Heart right ventricle (tissue), 16 donors: Measurements from ENCODE around the gene CPN2. TPM values are rescaled to one million over a fixed set of nuclear protein-coding genes. Genes with fewer than 3 reads are reported as not detected.

ENCODE experiments used
- ATAC-seq, 8 donors: fragments of 200-7000 bp; cut with Tn5 transposase; one replicate each; pipeline ENCODE4 v1.9.1; 2020; ENCODE audit warnings: mild to moderate bottlenecking in 8 of 8, moderate library complexity in 8 of 8, moderate number of reproducible peaks in 1 of 8
- DNase-seq, 2 donors: peaks; one replicate each; pipeline ENCODE4 v3.0.0-alpha.2; 2020
- H3K27ac ChIP-seq, 10 donors: fragments of 200-600 bp; sonication (generic) in 2 of 10; one replicate each; pipeline versions ENCODE4 v1.5.0 to v1.8.0; 2020 to 2022; ENCODE audit warnings: mild to moderate bottlenecking in 3 of 10
- H3K27me3 ChIP-seq, 7 donors: fragments of 200-600 bp; one replicate each; pipeline ENCODE4 v1.8.0; 2021 to 2022; ENCODE audit warnings: mild to moderate bottlenecking in 2 of 7
- H3K36me3 ChIP-seq, 9 donors: fragments of 200-600 bp; sonication (generic) in 1 of 9; one replicate each; pipeline versions ENCODE4 v1.5.0 to v1.8.0; 2020 to 2022; ENCODE audit warnings: mild to moderate bottlenecking in 2 of 9
- H3K4me1 ChIP-seq, 9 donors: fragments of 200-600 bp; sonication (generic) in 1 of 9; one replicate each; pipeline versions ENCODE4 v1.5.0 to v1.8.0; 2020 to 2022; ENCODE audit warnings: mild to moderate bottlenecking in 4 of 9
- H3K4me3 ChIP-seq, 10 donors: fragments of 200-600 bp; sonication (generic) in 2 of 10; one replicate each; pipeline versions ENCODE4 v1.5.0 to v1.8.0; 2020 to 2022; ENCODE audit warnings: mild to moderate bottlenecking in 7 of 10, moderate library complexity in 2 of 10
- H3K9me3 ChIP-seq, 11 donors: fragments of 200-600 bp in 10 of 11; sonication (generic) in 2 of 11; one replicate each; pipeline versions ENCODE4 v1.5.0 to v1.8.0; 2013 to 2022; ENCODE audit warnings: mild to moderate bottlenecking in 2 of 11, control low read depth in 1 of 11, moderate library complexity in 1 of 11
- WGBS, 2 donors: extraction: QIAGEN DNeasy Blood & Tissue Kit; methylation state at CpG; one replicate each; pipeline ENCODE4 v1.1.7; 2013; ENCODE audit warnings: inconsistent platforms in 1 of 2; 5-methylcytosine and 5-hydroxymethylcytosine counted together
- intact Hi-C, 10 donors: fragments of 100-400 bp; cut with DNase I; formaldehyde crosslinking; loops; one replicate each; pipeline versions ENCODE4 v1.11.1 to v1.14.2; 2022
- polyA plus RNA-seq, 2 donors: library from polyadenylated mRNA; stranded (reverse); fragments of 200-250 nt; gene quantifications; one replicate each; pipeline ENCODE4 v1.2.3, GENCODE V29; 2013
- total RNA-seq, 10 donors: library from RNA; stranded (reverse); fragmentation: NEBNext Ultra II Directional in 3 of 10; extraction: Animal tissue kit (Norgen Biotek cat#: 25700) in 3 of 10; gene quantifications; one replicate each; pipeline versions ENCODE4 v1.2.1 to v1.2.4, GENCODE V29; 2021 to 2023
- TF ChIP-seq, protein P1 (sequence below), 9 donors: fragments of 200-600 bp; sonication (generic) in 2 of 9; IDR thresholded peaks; one replicate each; pipeline versions ENCODE4 v1.5.0 to v1.8.0; 2021 to 2022; ENCODE audit warnings: antibody characterized with exemption in 9 of 9, mild to moderate bottlenecking in 5 of 9, moderate library complexity in 1 of 9
- donor health status: Arrhythmogenic right ventricular cardiomyopathy.
- donor health status: ischemic (EF 13 %, LVEDD 7.1; RV severe dilation, severe dysfunction).
- donor health status: healthy with polysubstance abuse.
- donor health status: DM: no; HTN: yes; CAD: no.
- donor health status: DM: no; HTN: no; CAD: no.
- donor health status: ischemic (EF 25% LVEDD 6.9; RV normal size, moderate dysfunction).
- donor health status: ischemic (EF 25% LVEDD 5.7; RV mildly dilated, moderate dysfunction).
- donor health status: healthy.
- donor health status: DM: yes; HTN: yes; CAD: no.
- donor health status: Ischemic cardiomyopathy.
- donor health status: ischemic (EF 35%, LVEDD 5.7; RV mildly dilated, moderate dysfunction).
- donor health status: nonischemic (EF 11% LVEDD 7.7; RV severe dilation, severe dysfunction).
- donor health status: DM: yes; HTN: yes; CAD: no.
- donor health status: PGD.
- donor health status: ischemic (EF 29% LVEDD 5.4; RV normal size, mild dysfunction).
- donor health status: nonischemic (EF 23%, LVEDD 6.1; RV moderate dilation, normal function).

CPN2 gene
- total and polyA plus RNA-seq, 12 donors, result 0.12 to 4.5 (median 1.5) TPM

DNA sequence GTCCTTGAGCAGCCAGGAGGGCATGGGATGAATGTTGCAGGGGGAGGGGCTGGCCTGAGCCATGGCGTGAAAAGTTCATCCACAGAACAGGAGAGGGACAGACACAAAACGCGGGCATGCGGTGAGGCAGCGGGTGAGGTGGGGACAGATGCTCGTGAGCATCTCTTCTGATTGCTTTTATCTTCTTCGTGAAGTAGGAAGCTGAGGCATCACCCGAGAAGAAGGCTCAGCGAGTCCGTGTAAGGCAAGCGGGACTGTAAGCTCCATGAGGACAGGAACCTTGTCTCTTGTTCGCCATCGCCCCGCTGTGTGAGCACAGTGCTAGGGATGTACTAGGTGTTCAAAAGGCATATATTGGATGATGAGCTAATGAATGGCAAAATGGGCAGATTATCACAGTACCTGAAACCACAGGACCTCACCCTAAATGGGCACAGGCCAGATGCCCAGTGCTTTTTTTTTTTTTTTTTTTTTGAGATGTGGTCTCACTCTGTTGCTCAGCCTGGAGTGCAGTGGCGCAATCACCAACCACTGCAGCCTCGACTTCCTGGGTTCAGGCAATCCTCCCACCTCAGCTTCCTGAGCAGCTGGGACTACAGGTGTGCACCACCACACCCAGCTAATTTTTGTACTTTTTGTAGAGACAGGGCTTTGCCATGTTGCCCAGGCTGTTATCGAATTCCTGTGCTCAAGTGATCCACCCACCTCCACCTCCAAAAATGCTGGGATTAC, 46.8 kb downstream of the CPN2 start:
- peaks cover 0 to 48% (median 18%) of the 10 kb centered on the region in 7 donors for H3K27me3 ChIP-seq
- no peak for ATAC-seq
- intact Hi-C loops, result no loop called here
- no peak overlapping the region for H3K4me3 ChIP-seq
- no peaks in the 10 kb centered on the region for H3K36me3 ChIP-seq
- 95 to 98% methylated on average over 17 of the region's 17 CpGs for WGBS, 2 donors
- TF ChIP-seq, protein P1, sequence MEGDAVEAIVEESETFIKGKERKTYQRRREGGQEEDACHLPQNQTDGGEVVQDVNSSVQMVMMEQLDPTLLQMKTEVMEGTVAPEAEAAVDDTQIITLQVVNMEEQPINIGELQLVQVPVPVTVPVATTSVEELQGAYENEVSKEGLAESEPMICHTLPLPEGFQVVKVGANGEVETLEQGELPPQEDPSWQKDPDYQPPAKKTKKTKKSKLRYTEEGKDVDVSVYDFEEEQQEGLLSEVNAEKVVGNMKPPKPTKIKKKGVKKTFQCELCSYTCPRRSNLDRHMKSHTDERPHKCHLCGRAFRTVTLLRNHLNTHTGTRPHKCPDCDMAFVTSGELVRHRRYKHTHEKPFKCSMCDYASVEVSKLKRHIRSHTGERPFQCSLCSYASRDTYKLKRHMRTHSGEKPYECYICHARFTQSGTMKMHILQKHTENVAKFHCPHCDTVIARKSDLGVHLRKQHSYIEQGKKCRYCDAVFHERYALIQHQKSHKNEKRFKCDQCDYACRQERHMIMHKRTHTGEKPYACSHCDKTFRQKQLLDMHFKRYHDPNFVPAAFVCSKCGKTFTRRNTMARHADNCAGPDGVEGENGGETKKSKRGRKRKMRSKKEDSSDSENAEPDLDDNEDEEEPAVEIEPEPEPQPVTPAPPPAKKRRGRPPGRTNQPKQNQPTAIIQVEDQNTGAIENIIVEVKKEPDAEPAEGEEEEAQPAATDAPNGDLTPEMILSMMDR (IDR thresholded peaks at IDR 0.05), result no peak
- no peak for DNase-seq
- no peak overlapping the region for H3K27ac ChIP-seq
- H3K4me1 ChIP-seq, result peaks cover 0 to 22% (median 8%) of the 10 kb centered on the region in 9 donors
- H3K9me3 ChIP-seq, result no peaks in the 10 kb centered on the region

DNA sequence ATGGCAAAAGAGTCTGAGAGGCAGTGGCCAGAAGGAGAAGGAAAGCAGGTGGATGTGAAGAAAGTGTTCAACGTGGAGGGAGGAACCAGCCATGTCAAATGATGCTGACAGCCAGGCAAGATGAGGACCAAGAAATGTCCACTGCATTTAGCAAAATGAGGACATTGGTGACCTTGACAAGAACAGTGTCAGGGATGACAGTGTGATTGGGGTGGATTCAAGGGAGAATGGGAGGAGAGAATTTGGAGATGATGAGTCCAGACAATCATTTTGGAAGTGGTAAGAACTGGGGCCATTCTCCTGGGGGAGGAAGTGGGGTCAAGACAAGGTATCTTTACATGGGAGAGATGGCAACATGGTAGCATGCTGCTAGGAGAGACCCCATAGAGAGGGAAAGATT, 47.4 kb downstream of the CPN2 start:
- DNase-seq, result no peak
- H3K4me3 ChIP-seq, result no peak overlapping the region
- no peak for ATAC-seq
- H3K36me3 ChIP-seq, result no peaks in the 10 kb centered on the region
- peaks cover 0 to 48% (median 18%) of the 10 kb centered on the region in 7 donors for H3K27me3 ChIP-seq
- H3K27ac ChIP-seq, result no peak overlapping the region
- intact Hi-C loops, result no loop called here
- WGBS, 2 donors, result 65 to 77% methylated on average over 1 of the region's 1 CpG
- H3K9me3 ChIP-seq, result no peaks in the 10 kb centered on the region
- peaks cover 0 to 22% (median 8%) of the 10 kb centered on the region in 9 donors for H3K4me1 ChIP-seq
- TF ChIP-seq, protein P1 (IDR thresholded peaks at IDR 0.05), result no peak

DNA sequence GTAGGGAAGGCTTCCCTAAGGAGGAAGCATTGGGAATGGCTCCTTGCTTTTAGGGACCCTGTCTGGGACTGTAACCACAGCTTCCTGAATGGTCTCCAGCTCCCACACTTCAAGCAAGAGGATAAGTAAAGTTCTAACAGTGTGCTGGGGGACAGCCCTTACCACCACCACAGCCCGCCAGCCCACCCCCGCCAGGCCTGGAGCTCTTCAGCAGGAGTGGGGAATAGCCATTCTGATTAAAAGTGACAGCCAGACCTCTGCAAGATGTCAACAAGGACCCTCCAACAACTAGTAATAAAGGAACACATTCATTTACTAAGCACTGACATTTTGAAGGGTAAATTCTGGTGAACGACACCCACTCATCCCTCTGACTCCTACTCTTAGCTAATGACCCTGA, 49.4 kb downstream of the CPN2 start:
- intact Hi-C loops, result no loop called here
- no peak for DNase-seq

DNA sequence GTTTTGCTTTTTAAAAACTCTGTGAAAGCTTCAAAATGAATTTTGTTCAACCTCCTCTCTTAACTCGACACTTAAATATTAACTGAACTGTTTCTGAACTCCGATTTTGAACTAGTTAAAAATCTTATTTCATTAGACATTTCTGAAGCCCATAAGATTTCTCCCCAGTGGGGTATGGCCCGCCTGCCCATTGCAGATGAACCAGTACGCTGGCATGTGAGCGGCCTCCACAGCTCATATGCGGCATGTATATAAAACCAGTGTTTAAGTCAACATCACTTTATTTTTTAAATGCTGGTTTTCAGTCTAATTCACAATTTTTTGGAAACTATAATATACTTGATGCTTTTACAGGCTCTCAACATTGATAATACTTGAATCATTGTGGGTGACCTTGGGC, 50.2 kb downstream of the CPN2 start:
- H3K27me3 ChIP-seq, result peaks cover 0 to 38% (median 10%) of the 10 kb centered on the region in 7 donors
- peaks cover 0 to 26% (median 8%) of the 10 kb centered on the region in 9 donors for H3K4me1 ChIP-seq
- no peak overlapping the region for H3K27ac ChIP-seq
- TF ChIP-seq, protein P1 (IDR thresholded peaks at IDR 0.05), result no peak
- H3K4me3 ChIP-seq, result no peak overlapping the region
- intact Hi-C loops, result no loop called here
- no peak for ATAC-seq
- no peak for DNase-seq
- no peaks in the 10 kb centered on the region for H3K9me3 ChIP-seq
- no peaks in the 10 kb centered on the region for H3K36me3 ChIP-seq
- WGBS, 2 donors, result 97% methylated on average over 6 of the region's 6 CpGs

More for the DNA sequence above, 49.4 kb downstream of the CPN2 start:
- TF ChIP-seq, protein P1 (IDR thresholded peaks at IDR 0.05), result no peak
- Histone ChIP-seq H3K27me3 (peaks cover 0 to 41% (median 10%) of the 10 kb centered on the region in 7 donors), H3K27ac (no peak overlapping the region), H3K4me3 (no peak overlapping the region), H3K36me3 (no peaks in the 10 kb centered on the region), H3K4me1 (peaks cover 0 to 25% (median 6%) of the 10 kb centered on the region in 9 donors), H3K9me3 (no peaks in the 10 kb centered on the region)
- 95 to 100% methylated on average over 3 of the region's 3 CpGs for WGBS, 2 donors
- ATAC-seq, result no peak
